Neural cell (in vitro differentiated cells): Measurements from ENCODE around the gene PHLDB2. TPM values are rescaled to one million over a fixed set of nuclear protein-coding genes. Genes with fewer than 3 reads are reported as not detected.
A peak's percentile ranks its signal among the peaks of the same experiment; 100 is the strongest.

Experiments used
- H2AFZ ChIP-seq: fragments of 200-600, 300-800 bp; sonication (generic), shearing (Covaris generic); 2 replicates; pipeline ENCODE4 v1.6.0; 2014; ENCODE audit warnings: low read depth, mild to moderate bottlenecking, antibody characterized with exemption, low read length, moderate library complexity
- H3F3A ChIP-seq: fragments of 200-600 bp; shearing (Covaris generic); 2 replicates; pipeline ENCODE4 v1.6.1; 2016; ENCODE audit warnings: mild to moderate bottlenecking, moderate library complexity, mixed read lengths, antibody characterized with exemption, low read length; ENCODE audit not compliant: insufficient read depth, poor library complexity, severe bottlenecking
- H3K27ac ChIP-seq: fragments of 200-600, 300-800 bp; sonication (generic), shearing (Covaris generic); 2 replicates; pipeline ENCODE4 v1.5.1; 2014; ENCODE audit warnings: mild to moderate bottlenecking, low read length, moderate library complexity
- H3K27me3 ChIP-seq: fragments of 300-800, 200-600 bp; sonication (generic), shearing (Covaris generic); 2 replicates; pipeline ENCODE4 v1.6.0; 2014; ENCODE audit warnings: mild to moderate bottlenecking, low read depth, low read length, moderate library complexity; ENCODE audit not compliant: insufficient read depth
- H3K36me3 ChIP-seq: fragments of 300-800, 200-600 bp; sonication (generic), shearing (Covaris generic); 2 replicates; pipeline ENCODE4 v1.5.1; 2014; ENCODE audit warnings: mild to moderate bottlenecking, antibody characterized with exemption, low read length, moderate library complexity; ENCODE audit not compliant: insufficient read depth
- H3K4me2 ChIP-seq: fragments of 300-800, 200-600 bp; sonication (generic), shearing (Covaris generic); 2 replicates; pipeline ENCODE4 v1.6.0; 2014; ENCODE audit warnings: mild to moderate bottlenecking, low read length
- H3K4me3 ChIP-seq: fragments of 300-800, 200-600 bp; sonication (generic), shearing (Covaris generic); 2 replicates; pipeline ENCODE4 v1.5.1; 2014; ENCODE audit warnings: mild to moderate bottlenecking, low read length, moderate library complexity
- H3K79me2 ChIP-seq: fragments of 200-600 bp; shearing (Covaris generic); replicated peaks from 2 replicates; pipeline ENCODE4 v1.6.0; 2014; ENCODE audit warnings: mild to moderate bottlenecking, low read length, moderate library complexity; ENCODE audit not compliant: insufficient read depth
- H3K9ac ChIP-seq: fragments of 300-800, 200-600 bp; sonication (generic), shearing (Covaris generic); 2 replicates; pipeline ENCODE4 v1.6.1; 2016; ENCODE audit warnings: mild to moderate bottlenecking, low read length, mixed read lengths
- H3K9me2 ChIP-seq: fragments of 200-600 bp; shearing (Covaris generic); 2 replicates; pipeline ENCODE4 v1.6.1; 2016; ENCODE audit warnings: mild to moderate bottlenecking, low read length, mixed read lengths; ENCODE audit not compliant: insufficient read depth
- H3K9me3 ChIP-seq: fragments of 200-600, 300-800 bp; sonication (generic), shearing (Covaris generic); 2 replicates; pipeline ENCODE4 v1.6.1; 2016; ENCODE audit warnings: mild to moderate bottlenecking, mixed run types, low read length, moderate library complexity, mixed read lengths
- H4K20me1 ChIP-seq: fragments of 200-600 bp; shearing (Covaris generic); 2 replicates; pipeline ENCODE4 v1.6.1; 2016; ENCODE audit warnings: mild to moderate bottlenecking, mixed run types; ENCODE audit not compliant: insufficient read depth
- EP300 ChIP-seq: fragments of 450-650 bp; conservative IDR thresholded peaks from 2 replicates; pipeline ENCODE4 v1.6.1; 2014; ENCODE audit warnings: antibody characterized with exemption, mild to moderate bottlenecking, moderate library complexity; ENCODE audit not compliant: poor library complexity, severe bottlenecking
- EZH2 ChIP-seq: fragments of 200-600, 300-800 bp; shearing (Covaris generic), sonication (generic); IDR thresholded peaks from 2 replicates; pipeline ENCODE4 v1.6.1; 2014; ENCODE audit warnings: antibody characterized with exemption, low read length, borderline replicate concordance, mild to moderate bottlenecking; ENCODE audit not compliant: insufficient read depth, poor library complexity, severe bottlenecking
- MXI1 ChIP-seq: fragments of 450-650 bp; conservative IDR thresholded peaks from 2 replicates; pipeline ENCODE4 v1.6.1; 2014; ENCODE audit warnings: antibody characterized with exemption, mild to moderate bottlenecking; ENCODE audit not compliant: poor library complexity, severe bottlenecking
- POLR2AphosphoS5 ChIP-seq: IDR thresholded peaks from 2 replicates; pipeline ENCODE4 v1.6.1; 2012
- RAD21 ChIP-seq: fragments of 450-650 bp; conservative IDR thresholded peaks from 2 replicates; pipeline ENCODE4 v1.6.1; 2014; ENCODE audit warnings: antibody characterized with exemption, mild to moderate bottlenecking, moderate library complexity
- SMC3 ChIP-seq: fragments of 450-650 bp; conservative IDR thresholded peaks from 2 replicates; pipeline ENCODE4 v1.6.1; 2014; ENCODE audit warnings: antibody characterized with exemption, mild to moderate bottlenecking, moderate library complexity; ENCODE audit not compliant: poor library complexity
- TAF1 ChIP-seq: IDR thresholded peaks from 2 replicates; pipeline ENCODE4 v1.6.1; 2012; ENCODE audit warnings: low read depth
- polyA plus RNA-seq: library from polyadenylated mRNA; depleted of rRNA; stranded (reverse); fragments of >200 nt; gene quantifications from 2 replicates; pipeline ENCODE4 v1.2.3, GENCODE V29; 2014
- TF ChIP-seq, protein P1 (sequence below): fragments of 450-650 bp; IDR thresholded peaks from 2 replicates; pipeline ENCODE4 v1.5.1; 2014; ENCODE audit warnings: antibody characterized with exemption, mild to moderate bottlenecking, moderate library complexity; ENCODE audit not compliant: poor library complexity, severe bottlenecking
- TF ChIP-seq, protein P2 (sequence below): IDR thresholded peaks from 2 replicates; pipeline ENCODE4 v1.6.1; 2012; ENCODE audit warnings: borderline replicate concordance

PHLDB2 gene
- polyA plus RNA-seq, 1 donor from 2014 or later = 1.4 TPM

DNA sequence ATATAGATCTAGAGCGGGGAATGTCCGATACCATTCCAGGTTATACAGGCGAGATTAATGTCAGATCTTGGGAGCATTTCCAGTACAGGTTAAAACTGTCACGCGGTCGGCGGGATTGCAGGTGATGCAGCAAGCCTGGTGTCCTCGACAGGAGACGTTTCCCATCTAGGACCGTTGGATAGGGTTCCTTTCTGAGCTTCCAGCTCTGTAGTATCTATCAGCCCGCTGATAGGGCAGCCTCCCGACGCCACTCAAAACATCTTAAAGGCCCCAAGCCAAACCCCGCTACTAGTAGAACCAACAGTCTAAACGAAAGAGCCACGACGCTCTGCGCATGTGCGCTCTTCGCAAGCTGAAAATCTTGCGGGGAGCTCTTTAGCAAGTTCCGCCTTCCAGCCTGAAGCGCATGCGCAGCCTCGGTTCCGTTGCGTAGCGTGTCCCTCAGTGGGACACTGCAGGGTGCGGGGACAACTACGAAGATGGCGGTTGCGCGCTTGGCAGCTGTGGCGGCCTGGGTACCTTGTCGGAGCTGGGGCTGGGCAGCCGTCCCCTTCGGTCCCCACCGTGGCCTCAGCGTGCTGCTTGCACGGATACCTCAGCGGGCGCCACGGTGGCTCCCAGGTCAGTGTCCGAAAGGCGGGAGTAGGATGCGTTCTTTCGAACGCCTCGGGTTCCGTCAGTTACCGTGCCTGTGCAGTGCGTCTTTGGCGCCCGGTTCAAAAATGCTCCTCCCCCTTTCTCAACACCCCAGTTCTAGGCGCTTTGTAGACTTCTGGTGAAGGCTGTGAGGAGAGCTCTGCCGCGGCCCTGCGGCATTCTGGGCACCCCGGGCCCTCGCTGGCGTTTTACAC, 119.7 kb downstream of the PHLDB2 start, which contains the start of gene ABHD10:
TSS of gene ABHD10 (plus strand) at position 444 of the 851 bp plus-strand sequence. CDS start at position 480, 36 bp downstream.
- H3K4me2 ChIP-seq = peak within 1 kb of the TSS; percentile 85
- no peaks in the 10 kb centered on the region for H3K27me3 ChIP-seq
- TF ChIP-seq, protein P1, sequence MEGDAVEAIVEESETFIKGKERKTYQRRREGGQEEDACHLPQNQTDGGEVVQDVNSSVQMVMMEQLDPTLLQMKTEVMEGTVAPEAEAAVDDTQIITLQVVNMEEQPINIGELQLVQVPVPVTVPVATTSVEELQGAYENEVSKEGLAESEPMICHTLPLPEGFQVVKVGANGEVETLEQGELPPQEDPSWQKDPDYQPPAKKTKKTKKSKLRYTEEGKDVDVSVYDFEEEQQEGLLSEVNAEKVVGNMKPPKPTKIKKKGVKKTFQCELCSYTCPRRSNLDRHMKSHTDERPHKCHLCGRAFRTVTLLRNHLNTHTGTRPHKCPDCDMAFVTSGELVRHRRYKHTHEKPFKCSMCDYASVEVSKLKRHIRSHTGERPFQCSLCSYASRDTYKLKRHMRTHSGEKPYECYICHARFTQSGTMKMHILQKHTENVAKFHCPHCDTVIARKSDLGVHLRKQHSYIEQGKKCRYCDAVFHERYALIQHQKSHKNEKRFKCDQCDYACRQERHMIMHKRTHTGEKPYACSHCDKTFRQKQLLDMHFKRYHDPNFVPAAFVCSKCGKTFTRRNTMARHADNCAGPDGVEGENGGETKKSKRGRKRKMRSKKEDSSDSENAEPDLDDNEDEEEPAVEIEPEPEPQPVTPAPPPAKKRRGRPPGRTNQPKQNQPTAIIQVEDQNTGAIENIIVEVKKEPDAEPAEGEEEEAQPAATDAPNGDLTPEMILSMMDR = peak; percentile 11
- TF ChIP-seq EZH2 (no peak), TAF1 (peak; percentile 97), SMC3 (peak; percentile 40), POLR2AphosphoS5 (peak; percentile 100), RAD21 (peak; percentile 36), MXI1 (peak; percentile 82), EP300 (peak; percentile 62)
- TF ChIP-seq, protein P2, sequence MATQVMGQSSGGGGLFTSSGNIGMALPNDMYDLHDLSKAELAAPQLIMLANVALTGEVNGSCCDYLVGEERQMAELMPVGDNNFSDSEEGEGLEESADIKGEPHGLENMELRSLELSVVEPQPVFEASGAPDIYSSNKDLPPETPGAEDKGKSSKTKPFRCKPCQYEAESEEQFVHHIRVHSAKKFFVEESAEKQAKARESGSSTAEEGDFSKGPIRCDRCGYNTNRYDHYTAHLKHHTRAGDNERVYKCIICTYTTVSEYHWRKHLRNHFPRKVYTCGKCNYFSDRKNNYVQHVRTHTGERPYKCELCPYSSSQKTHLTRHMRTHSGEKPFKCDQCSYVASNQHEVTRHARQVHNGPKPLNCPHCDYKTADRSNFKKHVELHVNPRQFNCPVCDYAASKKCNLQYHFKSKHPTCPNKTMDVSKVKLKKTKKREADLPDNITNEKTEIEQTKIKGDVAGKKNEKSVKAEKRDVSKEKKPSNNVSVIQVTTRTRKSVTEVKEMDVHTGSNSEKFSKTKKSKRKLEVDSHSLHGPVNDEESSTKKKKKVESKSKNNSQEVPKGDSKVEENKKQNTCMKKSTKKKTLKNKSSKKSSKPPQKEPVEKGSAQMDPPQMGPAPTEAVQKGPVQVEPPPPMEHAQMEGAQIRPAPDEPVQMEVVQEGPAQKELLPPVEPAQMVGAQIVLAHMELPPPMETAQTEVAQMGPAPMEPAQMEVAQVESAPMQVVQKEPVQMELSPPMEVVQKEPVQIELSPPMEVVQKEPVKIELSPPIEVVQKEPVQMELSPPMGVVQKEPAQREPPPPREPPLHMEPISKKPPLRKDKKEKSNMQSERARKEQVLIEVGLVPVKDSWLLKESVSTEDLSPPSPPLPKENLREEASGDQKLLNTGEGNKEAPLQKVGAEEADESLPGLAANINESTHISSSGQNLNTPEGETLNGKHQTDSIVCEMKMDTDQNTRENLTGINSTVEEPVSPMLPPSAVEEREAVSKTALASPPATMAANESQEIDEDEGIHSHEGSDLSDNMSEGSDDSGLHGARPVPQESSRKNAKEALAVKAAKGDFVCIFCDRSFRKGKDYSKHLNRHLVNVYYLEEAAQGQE = peak; percentile 79
- H3K79me2 ChIP-seq = peaks cover 48% of the 10 kb centered on the region
- H3K9ac ChIP-seq = peak within 1 kb of the TSS; percentile 95
- H3K27ac ChIP-seq = peak within 1 kb of the TSS; percentile 86
- no peaks in the 10 kb centered on the region for H3F3A ChIP-seq
- H3K9me3 ChIP-seq = no peaks in the 10 kb centered on the region
- peak within 1 kb of the TSS; percentile 95 for H2AFZ ChIP-seq
- H3K36me3 ChIP-seq = no peaks in the 10 kb centered on the region
- H3K4me3 ChIP-seq = peak within 1 kb of the TSS; percentile 79
- H3K9me2 ChIP-seq = no peaks in the 10 kb centered on the region
- no peaks in the 10 kb centered on the region for H4K20me1 ChIP-seq

DNA sequence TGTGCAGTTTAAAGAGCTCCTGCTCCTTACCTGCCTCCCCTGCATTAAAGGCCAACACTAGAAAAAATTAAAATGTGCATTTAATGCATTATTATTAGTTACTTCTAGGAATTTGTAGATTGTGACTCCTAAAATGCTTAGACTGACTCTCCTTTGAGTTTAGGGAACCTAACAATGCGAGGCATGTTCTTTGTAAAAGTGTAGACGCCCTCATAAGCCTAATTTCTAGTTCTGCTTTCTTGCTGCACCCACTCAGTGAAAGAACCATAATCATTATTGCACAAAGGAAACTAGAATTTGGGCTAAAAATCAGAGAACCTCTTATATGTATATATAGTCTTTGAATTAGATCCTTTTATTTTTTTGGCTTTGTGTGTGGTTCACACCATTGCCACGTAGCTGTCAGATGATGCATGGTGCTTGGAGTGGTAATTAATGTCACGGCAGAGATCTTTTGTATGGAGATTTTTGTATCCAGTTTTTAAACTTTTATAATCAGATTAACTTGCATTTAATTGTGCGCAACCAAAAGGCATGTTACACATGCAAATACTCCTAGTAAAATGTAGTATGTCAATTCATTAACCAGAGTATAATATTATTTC, 120.5 kb downstream of the PHLDB2 start:
- Histone ChIP-seq H3K9me3 (no peaks in the 10 kb centered on the region), H2AFZ (peak overlapping the region; percentile 95), H3K9ac (peak overlapping the region; percentile 95), H3K79me2 (peaks cover 48% of the 10 kb centered on the region), H4K20me1 (no peaks in the 10 kb centered on the region), H3K36me3 (no peaks in the 10 kb centered on the region), H3K4me3 (peak overlapping the region; percentile 79), H3F3A (no peaks in the 10 kb centered on the region), H3K9me2 (no peaks in the 10 kb centered on the region), H3K4me2 (peak overlapping the region; percentile 85), H3K27ac (peak overlapping the region; percentile 86), H3K27me3 (no peaks in the 10 kb centered on the region)
- TF ChIP-seq SMC3 (no peak), POLR2AphosphoS5 (no peak), MXI1 (no peak), TAF1 (no peak)
- TF ChIP-seq, protein P2 = no peak
- TF ChIP-seq, protein P1 = no peak
